OCI-LY1 (cell line): ENCODE data around the gene ZFYVE9.

Experiments
- EZH2 ChIP-seq: fragments of 200-600 bp; sonication (generic), shearing (Covaris generic); IDR thresholded peaks from 2 replicates; pipeline ENCODE4 v1.8.0; 2017; ENCODE audit warnings: borderline replicate concordance, mixed run types, mild to moderate bottlenecking, antibody characterized with exemption, low read length, moderate library complexity, mixed read lengths
- TF ChIP-seq, protein P1 (sequence below): fragments of 200-600 bp; sonication (generic), shearing (Covaris generic); IDR thresholded peaks from 2 replicates; pipeline ENCODE4 v1.5.1; 2017; ENCODE audit warnings: mild to moderate bottlenecking, antibody characterized with exemption, low read length, moderate library complexity, mixed read lengths

DNA sequence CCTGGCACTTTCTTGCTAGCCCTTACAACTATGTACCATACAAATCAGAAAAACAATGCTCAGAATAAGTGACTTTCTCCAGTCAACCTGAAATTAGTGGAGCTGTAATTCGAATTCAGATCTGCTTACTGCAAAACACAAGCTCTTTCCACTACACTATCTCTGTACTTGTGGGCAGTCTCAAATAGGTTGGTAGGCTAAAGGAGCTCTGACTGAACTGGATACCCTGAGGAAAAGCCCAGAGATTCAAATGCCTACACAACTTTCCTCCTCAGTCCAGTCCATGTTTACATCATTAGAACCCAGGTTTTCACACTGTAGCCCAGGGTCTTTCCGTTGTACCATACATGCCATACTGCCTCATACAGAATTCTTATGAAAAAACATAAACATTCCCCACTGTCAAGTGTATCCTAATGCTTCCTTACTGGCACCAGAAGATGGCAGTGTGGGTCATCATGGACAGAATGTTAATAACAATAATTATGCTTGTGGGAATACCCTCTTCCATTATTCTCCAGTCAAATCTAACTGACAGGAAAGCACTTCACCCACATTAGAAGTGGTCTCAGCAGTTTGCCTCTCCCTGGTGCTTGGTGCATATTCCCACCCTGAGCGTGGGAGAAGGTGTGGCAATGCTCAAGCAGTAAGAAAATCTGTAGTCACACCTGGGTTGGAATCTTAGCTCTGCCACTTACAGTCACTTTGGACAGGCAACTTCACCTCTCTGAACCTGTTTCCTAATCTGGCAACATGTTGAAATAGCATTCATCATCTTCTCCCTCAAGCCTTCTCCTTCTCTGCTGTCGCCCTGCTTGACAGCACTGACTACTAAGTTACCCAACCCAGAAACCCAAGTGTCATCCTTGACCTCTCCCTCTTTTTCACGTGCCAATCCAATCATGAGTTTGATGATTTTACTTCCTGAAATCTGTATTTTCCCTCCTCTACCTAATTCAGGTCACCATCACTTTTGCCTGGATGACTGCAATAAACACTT, 14.4 kb upstream of the ZFYVE9 start:
- TF ChIP-seq, protein P1, sequence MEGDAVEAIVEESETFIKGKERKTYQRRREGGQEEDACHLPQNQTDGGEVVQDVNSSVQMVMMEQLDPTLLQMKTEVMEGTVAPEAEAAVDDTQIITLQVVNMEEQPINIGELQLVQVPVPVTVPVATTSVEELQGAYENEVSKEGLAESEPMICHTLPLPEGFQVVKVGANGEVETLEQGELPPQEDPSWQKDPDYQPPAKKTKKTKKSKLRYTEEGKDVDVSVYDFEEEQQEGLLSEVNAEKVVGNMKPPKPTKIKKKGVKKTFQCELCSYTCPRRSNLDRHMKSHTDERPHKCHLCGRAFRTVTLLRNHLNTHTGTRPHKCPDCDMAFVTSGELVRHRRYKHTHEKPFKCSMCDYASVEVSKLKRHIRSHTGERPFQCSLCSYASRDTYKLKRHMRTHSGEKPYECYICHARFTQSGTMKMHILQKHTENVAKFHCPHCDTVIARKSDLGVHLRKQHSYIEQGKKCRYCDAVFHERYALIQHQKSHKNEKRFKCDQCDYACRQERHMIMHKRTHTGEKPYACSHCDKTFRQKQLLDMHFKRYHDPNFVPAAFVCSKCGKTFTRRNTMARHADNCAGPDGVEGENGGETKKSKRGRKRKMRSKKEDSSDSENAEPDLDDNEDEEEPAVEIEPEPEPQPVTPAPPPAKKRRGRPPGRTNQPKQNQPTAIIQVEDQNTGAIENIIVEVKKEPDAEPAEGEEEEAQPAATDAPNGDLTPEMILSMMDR: peak; percentile 59
- TF ChIP-seq EZH2: no peak
